GM21360 (cell line): ENCODE measurements around the gene TMEM69.
"Not testable (repeated sequence)": the region's sequence is repeated elsewhere in the genome, so short reads cannot be mapped to it uniquely, and the experiment has no call there.

Experiments used
- ATAC-seq: cut with Tn5 transposase; IDR thresholded peaks from one replicate; pipeline ENCODE4 v1.9.1; 2021; ENCODE audit warnings: mild to moderate bottlenecking, moderate library complexity; ENCODE audit not compliant: unreplicated experiment

Gene TMEM69

GRCh38 chr1:45677751-45678245 lies 10.2 kb upstream of the TMEM69 start:
- ATAC-seq, result no peak

- no peak for ATAC-seq
Observed at GRCh38 chr1:45678489-45678888, 9.5 kb upstream of the TMEM69 start.

GRCh38 chr1:45679123-45679522 lies 8.9 kb upstream of the TMEM69 start:
- no peak for ATAC-seq

- no peak for ATAC-seq
Observed at GRCh38 chr1:45682942-45683341, 5.0 kb upstream of the TMEM69 start.

GRCh38 chr1:45684402-45684801 lies 3.6 kb upstream of the TMEM69 start:
- ATAC-seq, result no peak

- ATAC-seq, result no peak
Observed at GRCh38 chr1:45685308-45686014, 2.5 kb upstream of the TMEM69 start.

- ATAC-seq, result peak; percentile 21
Observed at GRCh38 chr1:45686015-45686287, 2.0 kb upstream of the TMEM69 start.

GRCh38 chr1:45686288-45687013 lies 1.5 kb upstream of the TMEM69 start, which contains the start of gene GPBP1L1:
GPBP1L1 (minus strand) TSS chr1:45686533; CDS start chr1:45659087, 27,446 bp downstream.
- ATAC-seq, result peak; percentile 54

- peak; percentile 76 for ATAC-seq
Observed at GRCh38 chr1:45687014-45687753, 797 bp upstream of the TMEM69 start.

GRCh38 chr1:45693811-45694210 lies 5.8 kb downstream of the TMEM69 start:
- not testable (repeated sequence) for ATAC-seq

GRCh38 chr1:45694823-45695222 lies 6.8 kb downstream of the TMEM69 start:
- no peak for ATAC-seq

- no peak for ATAC-seq
Observed at GRCh38 chr1:45704637-45705036, 16.7 kb downstream of the TMEM69 start.

GRCh38 chr1:45713711-45714110 lies 25.7 kb downstream of the TMEM69 start:
- no peak for ATAC-seq

GRCh38 chr1:45716700-45717099 lies 28.7 kb downstream of the TMEM69 start:
- no peak for ATAC-seq

- ATAC-seq, result not testable (repeated sequence)
Observed at GRCh38 chr1:45717386-45717785, 29.4 kb downstream of the TMEM69 start.

- ATAC-seq, result no peak
Observed at GRCh38 chr1:45718289-45718688, 30.3 kb downstream of the TMEM69 start.

- no peak for ATAC-seq
Observed at GRCh38 chr1:45721207-45721606, 33.2 kb downstream of the TMEM69 start.

GRCh38 chr1:45722809-45723208 lies 34.8 kb downstream of the TMEM69 start:
- ATAC-seq, result no peak

GRCh38 chr1:45723248-45723930 lies 35.4 kb downstream of the TMEM69 start:
- no peak for ATAC-seq

- ATAC-seq, result not testable (repeated sequence)
Observed at GRCh38 chr1:45726007-45726406, 38.0 kb downstream of the TMEM69 start.
